ENCODE results near the gene AGAP9.
"Not testable (repeated sequence)": the region's sequence is repeated elsewhere in the genome, so short reads cannot be mapped to it uniquely, and the experiment has no call there.

Gene AGAP9

DNA sequence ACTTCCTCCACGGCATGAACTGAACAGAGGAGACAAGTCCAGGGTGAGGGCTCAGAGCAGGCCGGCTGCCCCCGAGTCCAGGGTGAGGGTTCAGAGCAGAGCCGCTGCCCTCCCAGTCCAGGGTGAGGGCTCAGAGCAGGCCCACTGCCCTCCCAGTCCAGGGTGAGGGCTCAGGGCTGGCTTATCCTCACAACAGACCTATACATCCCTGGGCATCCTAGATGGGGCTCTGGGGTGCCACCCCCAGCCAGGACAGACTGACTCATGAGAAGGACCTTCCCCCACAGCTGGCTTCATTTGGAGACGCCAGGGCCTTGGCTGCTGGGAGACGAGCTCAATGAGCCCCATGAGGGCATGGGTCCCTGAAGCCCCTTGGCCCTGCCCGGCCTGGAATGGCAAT lies 33.8 kb downstream of the AGAP9 start:
- not testable (repeated sequence) for DNase-seq (ENCODE audit: low read depth in 1 of 2, low spot score in 1 of 2)

DNA sequence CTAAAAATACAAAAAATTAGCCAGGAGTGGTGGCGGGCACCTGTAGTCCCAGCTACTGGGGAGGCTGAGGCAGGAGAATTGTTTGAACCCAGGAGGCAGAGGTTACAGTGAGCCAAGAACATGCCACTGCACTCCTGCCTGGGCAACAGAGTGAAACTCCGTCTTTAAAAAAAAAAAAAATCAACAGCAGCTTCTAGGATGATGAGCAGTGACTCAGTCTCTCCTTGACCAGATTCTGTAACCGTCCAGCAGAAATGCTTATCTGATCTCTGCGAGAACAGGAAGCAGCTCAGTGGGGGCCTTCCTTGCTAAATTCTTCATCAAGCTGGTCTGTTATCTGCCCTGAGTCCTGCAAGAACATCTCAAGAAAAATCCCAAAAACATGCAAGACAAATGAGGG lies 37.5 kb downstream of the AGAP9 start:
- DNase-seq (ENCODE audit: low read depth in 1 of 2, low spot score in 1 of 2) = not testable (repeated sequence)

DNA sequence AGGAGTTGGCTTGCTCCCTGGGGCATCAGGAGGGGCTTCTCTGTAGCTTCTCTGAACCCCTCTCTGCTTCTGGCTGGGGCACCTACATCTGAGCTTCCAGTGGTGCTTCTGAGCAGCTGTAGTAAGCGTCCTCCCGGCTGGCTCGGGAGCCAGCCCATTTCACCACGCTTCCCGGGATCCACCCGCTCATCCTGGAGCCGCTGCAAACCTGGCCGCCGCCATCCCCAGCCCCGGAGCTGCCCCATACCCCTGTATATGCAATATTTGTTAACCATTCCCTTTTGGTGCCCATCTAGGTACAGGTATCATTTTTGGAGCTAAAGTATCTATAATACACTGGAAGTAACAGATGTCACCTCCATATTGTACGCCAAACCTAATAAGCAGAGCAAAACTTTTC lies 38.7 kb downstream of the AGAP9 start:
- not testable (repeated sequence) for DNase-seq (ENCODE audit: low read depth in 1 of 2, low spot score in 1 of 2)

DNA sequence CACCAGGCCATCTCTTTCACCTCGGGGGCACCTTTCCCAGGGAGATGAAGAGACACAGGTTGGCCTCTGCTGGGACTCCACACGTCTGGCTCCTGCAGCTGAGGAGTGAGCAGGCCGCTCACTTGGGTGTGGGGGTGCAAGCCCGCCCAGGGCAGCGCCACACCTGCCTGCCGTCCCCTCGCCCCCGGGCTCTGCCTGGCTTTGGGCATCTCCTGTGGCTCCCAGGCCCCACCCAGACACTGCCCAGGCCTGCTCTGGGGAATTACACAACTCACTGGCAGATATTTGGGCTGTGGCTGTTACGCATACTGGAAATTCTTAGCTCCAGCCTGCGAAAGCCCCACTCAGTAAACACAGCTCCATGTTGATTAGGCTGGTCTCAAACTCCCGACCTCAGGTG lies 39.5 kb downstream of the AGAP9 start, which contains the start of gene ANXA8:
TSS of gene ANXA8 (minus strand) at position 193 of the 400 bp plus-strand sequence. CDS start at position 11, 182 bp downstream.
- not testable (repeated sequence) for DNase-seq (ENCODE audit: low read depth in 1 of 2, low spot score in 1 of 2)

DNA sequence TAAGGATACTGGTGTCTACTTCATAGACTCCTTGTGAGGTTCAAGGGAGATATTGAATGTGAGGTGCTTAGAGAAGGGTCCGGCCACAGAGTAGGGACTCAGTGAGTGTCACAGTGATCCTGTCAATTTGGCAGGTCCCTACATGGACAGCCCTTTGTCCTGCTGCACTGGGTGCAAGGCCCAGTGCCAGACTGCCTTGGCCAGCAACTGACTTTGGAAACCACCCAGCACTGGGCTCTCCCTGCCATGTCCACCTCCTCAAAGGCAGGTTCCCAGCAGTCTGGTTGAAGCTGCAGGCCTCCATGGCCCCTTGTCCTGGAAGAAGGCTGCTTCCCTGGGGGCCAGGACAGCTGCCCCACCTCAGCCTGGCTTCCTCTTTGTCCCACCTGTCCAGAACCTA lies 41.1 kb downstream of the AGAP9 start:
- not testable (repeated sequence) for DNase-seq (ENCODE audit: low read depth in 1 of 2, low spot score in 1 of 2)

DNA sequence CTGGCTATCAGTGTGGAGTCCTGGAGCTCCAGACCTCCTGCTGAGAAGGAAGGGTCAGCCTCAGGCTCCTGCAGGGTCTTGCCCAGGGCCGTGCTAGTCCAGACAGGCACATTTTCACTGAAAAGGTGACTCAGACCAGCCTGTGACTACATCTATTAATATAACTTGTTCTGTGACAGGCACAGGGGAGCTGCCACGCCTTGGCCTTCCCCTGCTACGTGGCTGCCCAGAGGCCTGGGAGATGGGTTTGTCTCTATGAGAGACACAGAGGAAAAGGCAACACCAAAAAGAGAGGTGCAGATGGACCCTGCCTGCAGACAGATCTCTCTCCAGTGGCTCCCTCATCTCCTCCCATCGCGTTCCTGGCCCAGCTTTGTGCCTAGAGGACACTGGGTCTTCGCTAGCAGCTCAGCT lies 41.7 kb downstream of the AGAP9 start:
- not testable (repeated sequence) for DNase-seq (ENCODE audit: low read depth in 1 of 2, low spot score in 1 of 2)

DNA sequence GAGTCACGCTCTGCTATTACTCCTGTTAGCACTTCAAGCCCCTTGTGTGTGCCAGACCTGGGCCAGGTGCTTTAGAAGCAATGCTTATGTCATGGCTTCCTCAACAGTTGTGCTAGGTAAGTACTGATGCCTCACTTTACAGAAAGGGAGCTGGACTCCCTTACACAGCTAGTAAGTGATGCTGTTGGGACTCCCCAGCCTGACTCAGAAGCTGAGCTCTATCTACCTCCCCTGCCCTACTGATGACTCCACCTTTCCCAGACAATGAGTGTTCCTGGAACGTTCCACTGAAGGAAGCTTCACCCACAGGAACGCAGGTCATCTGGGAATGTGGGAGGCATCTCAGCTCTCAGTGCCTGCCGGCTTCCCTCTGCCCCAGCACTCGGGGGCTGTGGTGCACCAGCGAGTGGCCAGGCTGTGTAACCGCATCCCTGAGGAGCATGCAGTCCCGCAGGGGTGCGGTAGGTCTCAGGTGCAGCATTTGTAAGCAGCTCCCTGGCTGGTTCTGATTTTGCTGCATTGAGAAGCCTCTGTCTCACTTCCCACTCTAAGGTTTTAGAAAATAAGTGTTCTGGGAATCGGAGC lies 42.2 kb downstream of the AGAP9 start:
- not testable (repeated sequence) for DNase-seq (ENCODE audit: low read depth in 1 of 2, low spot score in 1 of 2)

DNA sequence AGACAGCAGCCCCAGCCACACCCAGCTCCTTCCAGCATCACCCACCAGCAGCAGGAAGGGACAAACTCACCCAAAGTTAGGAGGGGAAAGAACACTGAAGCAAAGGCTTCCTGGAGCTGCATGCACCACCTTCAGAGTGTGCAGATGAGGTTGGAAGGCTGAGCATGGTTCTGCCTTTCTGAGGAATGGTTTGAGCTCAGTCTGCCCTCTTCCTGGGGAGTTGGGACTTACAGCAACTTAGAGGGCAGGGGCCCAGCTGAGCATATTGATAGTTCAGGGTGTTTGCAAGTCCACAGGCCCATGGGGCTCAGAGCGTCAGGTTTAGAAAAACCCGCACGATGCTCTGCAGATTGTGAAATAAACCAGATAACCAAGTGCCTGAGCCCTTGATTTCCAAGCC lies 43.3 kb downstream of the AGAP9 start:
- DNase-seq (ENCODE audit: low read depth in 1 of 2, low spot score in 1 of 2) = not testable (repeated sequence)

DNA sequence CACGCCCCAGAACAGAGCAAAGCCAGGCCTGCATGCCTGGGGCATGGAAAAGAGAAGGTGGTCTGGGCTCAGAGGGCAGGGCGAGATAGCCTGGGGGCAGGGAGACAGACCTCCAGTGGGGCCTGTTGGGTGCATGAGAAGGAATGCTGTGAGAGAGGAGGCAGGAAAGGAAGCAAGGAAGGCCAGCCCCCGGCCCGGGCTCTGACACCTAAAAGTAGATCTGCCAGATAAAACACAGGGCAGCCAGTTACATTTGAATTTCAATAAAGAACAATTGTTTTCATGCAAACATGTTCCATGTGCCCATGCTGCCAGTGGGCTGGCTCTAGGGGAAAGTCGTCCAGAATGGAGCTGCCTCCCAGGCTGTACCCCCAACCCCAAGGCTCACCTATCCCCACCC lies 45.3 kb downstream of the AGAP9 start:
- not testable (repeated sequence) for DNase-seq (ENCODE audit: low read depth in 1 of 2, low spot score in 1 of 2)

DNA sequence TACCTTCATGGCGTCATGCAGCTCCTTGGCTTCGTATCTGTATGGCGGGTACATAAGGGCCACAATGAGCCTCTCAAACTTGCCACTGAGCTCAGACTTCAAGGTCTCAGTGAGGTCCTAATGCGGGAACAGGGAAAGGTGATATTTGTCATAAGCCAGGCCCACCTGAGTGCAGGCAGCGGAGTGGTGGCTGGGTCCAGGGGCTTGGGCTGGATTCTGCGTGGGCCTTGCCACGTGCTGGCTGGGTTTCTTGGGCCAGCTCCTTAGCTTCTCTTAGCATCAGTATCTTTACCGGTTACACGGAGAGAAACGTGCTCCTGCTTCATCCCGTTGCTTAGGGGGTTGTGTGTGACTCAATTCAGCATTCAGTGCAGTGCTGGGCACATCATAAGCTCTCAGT lies 46.4 kb downstream of the AGAP9 start:
- DNase-seq (ENCODE audit: low read depth in 1 of 2, low spot score in 1 of 2) = not testable (repeated sequence)

DNA sequence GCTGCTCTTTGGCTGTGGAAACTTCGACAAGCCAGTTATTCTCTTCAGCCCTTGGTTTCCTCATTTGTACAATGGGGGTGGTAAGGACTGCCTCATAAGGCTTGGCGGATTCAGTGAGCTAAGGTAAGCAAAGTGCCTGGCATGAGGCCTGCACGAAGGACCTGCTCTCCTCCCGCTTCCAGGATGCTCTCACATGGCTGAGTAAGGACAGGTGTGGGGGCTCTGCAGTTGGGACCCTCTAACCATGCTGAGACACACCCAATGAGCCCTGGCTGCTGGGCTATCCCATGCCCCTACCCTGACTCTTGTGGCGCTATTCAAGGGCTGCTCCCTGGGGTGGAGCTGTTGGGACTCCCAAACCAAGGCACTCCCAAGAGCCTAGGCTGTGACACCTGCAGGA lies 48.3 kb downstream of the AGAP9 start:
- DNase-seq (ENCODE audit: low read depth in 1 of 2, low spot score in 1 of 2) = not testable (repeated sequence)

DNA sequence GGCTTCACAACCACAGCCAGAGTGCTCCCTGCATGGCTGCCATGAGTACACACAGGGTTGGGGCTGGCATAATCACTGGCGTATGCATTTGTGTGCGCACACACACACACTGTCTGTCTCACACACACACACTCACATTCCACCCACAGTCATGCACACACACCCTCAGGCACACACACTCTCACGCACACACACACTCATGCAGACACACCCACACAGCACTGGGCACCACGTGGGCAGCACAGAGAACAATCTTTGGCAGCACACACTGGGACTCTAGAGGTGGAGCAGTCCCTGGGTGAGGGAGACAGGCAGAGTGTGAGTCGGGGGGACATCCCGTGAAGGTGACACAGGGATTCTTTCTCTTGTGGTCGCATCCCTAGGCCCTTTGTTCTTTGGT lies 49.9 kb downstream of the AGAP9 start:
- not testable (repeated sequence) for DNase-seq (ENCODE audit: low read depth in 1 of 2, low spot score in 1 of 2)

DNA sequence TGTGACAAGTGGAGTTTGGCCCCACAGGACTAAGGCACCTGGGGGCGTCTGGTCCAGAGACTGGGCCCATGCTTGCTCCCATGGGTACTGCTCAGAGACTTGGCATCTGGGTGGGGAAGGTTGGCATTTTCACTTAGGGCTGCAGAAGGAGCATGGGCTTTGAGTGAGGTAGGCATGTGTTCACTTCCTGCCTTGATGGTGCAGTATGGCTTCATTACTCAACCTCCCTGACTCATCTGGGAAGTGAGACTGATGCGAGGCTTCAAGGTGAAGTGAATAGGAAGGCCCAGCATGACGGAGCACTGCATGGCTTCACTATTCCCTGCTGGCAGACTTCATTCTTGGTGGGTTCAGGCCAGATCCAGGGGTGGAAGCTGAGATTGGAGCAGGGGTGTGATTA lies 50.8 kb downstream of the AGAP9 start:
- DNase-seq (ENCODE audit: low read depth in 1 of 2, low spot score in 1 of 2) = not testable (repeated sequence)

DNA sequence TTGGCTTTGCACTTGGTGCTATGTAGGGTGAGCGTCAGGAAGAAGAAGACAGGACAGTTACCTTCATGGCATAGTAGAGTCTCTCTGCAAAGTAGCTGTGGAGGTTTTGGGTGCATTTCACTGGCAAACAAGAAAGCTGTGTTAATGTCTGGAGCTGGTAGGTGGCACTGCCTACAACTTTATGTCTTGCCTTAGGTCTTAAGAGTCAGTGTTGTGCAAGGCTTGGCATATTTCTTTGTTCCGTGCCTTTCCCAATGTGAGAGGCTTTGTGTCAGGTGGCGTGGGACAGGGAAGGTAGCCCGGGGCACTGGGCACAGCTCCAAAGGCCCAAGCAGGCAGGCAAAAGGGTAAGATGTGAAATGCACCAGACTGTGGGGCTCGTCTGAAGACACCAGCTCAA lies 51.4 kb downstream of the AGAP9 start:
- DNase-seq (ENCODE audit: low read depth in 1 of 2, low spot score in 1 of 2) = not testable (repeated sequence)

DNA sequence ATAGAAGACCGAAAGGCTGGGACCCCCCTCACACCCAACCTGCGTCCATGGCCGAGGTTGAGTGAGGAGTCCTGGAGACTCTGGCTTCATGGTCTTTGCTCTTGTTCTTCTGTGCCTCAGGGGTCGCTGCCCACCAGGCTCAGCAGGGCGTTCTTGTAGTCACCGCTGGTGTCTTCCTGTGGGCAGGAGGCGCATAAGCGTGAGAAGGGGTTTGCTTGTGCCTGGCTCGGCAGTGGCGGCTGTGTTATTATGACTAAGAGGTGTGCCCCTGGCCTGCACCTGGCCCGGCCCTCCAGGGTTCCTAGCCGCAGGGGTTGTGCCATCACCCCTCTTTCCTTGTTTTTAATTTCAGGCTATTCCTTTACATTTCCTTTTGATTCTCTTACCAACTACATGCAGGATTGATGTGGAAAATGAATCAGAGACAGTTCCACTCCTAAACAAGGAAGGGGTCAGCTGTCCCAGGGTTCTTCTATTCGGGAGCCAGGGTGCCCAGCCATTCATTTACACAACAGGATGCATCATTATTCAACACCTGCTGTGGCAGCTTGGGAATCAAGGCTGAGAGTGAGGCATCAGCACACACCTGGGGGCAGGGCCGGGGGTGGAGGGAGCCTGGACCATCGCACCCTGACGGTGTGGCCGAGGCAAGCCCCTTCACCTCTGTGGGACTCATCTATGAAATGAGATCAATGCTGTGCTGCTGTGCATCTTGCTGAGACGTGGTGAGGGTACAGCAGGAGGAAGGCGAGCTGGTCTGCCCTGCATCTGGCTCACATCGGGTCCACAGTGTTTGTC lies 54.5 kb downstream of the AGAP9 start:
- DNase-seq (ENCODE audit: low read depth in 1 of 2, low spot score in 1 of 2) = not testable (repeated sequence)

DNA sequence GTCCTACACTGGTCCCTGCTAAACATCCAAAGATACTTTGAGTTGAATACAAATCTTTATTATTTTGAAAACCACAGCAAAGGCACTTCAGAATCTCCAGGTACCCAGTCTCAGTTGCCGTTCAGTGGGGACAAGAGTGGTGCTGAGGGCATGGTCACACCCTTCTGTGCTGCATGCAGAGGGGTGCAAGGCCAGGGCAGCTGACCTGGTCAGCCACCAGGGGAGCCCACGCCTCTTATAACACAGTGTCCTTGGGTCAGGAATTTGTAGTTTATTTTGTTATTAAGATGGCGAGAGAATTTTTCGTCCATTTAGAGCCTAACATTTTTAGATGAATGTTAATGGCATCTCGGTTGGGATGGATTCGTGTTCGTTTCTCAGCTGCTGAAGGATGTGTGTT lies 55.5 kb downstream of the AGAP9 start:
- not testable (repeated sequence) for DNase-seq (ENCODE audit: low read depth in 1 of 2, low spot score in 1 of 2)

DNA sequence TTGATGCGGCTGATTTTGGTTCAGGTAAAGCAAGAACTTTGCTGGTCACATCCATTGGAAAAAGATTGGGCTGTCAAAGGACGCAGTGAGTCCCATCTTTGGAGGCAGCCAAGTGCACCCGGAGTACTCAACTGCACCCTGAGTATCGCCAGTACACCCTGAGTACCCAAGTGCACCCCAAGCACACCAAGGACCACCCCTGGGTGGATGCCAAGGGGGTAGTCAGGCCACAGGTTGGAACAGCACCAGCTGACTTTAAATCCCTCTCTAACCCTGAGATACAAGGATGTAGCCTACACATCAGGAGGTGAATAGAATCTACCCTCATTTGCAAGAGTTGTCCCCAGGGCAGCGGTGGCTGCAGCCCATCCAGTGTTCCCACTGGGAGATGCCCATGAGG lies 56.0 kb downstream of the AGAP9 start:
- DNase-seq (ENCODE audit: low read depth in 1 of 2, low spot score in 1 of 2) = not testable (repeated sequence)

DNA sequence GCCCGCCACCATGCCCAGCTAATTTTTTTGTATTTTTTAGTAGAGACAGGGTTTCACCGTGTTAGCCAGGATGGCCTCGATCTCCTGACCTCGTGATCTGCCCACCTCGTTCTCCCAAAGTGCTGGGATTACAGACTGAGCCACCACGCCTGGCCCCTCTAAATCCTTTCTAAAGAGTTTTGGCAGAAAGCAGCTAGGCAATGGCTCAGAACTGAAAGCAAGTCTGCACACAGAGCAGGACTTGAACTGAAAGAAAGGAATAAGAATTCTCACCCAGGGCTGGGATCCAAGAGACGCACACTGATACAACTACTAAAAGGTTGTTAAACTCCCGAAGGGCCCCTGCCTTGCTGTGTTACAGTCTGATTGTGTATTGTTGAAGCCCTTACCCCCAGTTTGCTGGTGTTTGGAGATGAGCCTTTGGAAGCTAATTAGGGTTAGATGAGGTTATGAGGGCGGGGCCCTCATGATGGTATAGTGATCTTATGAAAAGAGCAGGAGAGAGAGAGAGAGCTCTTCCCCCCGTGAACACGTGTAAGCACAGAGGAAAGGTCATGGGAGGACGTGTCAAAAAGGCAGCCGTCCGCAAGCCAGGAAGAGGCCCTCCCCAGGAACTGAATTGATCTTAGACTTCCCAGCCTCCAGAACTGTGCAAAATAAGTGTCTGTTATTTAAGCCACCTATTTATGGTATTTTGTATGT lies 58.1 kb downstream of the AGAP9 start:
- DNase-seq (ENCODE audit: low read depth in 1 of 2, low spot score in 1 of 2) = not testable (repeated sequence)

DNA sequence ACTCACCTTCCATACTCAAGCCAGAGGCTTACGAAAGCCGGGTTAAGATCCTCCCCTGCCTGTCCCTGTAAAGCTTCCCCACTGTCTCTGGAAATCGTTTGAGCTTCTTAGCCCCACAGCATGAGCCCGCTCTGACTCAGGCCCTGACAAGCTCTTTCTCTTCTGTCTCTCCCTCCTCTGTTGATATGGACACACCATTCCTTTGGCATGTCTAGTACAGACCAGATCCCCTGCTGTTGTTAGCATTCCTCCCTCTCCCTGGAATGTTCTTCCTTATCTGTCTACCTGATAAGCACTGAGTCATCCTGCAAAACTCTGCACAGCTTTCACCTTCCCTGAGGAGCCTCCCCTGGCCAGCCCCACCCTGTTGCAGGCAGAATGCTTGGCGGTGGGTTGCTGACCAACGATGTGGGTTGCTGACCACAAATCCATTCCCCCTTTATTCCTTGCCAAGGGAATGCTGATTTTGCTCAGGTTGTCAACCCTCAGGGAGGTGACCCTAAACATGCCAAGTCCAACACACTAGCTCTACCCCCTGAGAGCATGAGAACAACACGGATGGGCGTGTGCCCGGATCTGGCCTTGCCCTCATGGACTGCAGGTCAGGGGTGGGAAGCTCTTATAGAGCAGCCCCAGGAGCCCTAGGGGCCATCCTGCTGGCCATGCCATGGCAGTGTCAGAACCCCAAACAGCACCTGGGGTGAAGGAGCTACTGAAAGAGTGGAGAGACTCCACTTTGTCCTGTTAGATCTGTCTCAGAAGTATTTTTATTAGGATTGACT lies 60.7 kb downstream of the AGAP9 start:
- DNase-seq (ENCODE audit: low read depth in 1 of 2, low spot score in 1 of 2) = not testable (repeated sequence)

DNA sequence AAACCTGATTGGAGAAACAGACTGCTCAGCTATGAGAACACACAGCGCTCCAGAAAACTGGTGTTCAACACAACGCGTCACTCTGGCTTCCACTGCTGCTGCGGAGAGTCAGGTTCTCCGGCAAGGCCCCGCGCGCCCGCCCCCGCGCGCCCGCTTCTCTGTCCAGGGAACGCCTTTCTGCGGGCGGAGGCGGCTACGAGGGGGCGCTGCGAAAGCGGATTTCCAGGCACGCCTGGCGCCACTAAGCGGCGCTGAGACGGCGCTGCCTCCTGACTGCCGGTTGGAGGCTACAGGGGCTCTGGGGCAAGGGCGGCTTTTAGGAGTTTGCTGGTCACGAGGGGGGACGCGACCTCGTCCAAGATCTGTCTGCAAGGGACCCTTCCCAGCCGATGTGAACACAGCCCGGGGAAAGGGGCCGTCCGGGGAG lies 62.2 kb downstream of the AGAP9 start:
- not testable (repeated sequence) for DNase-seq (ENCODE audit: low read depth in 1 of 2, low spot score in 1 of 2)
